Stomach smooth muscle (tissue), 2 donors: ENCODE results near the gene MAP3K2.

Source experiments
- H3K27ac ChIP-seq: one replicate; pipeline ENCODE4 v1.7.0; 2013; ENCODE audit warnings: mild to moderate bottlenecking, low read length, inconsistent platforms
- H3K27me3 ChIP-seq, 2 donors: one replicate each; pipeline ENCODE4 v1.7.0; 2013; ENCODE audit warnings: low read length in 2 of 2; ENCODE audit not compliant: insufficient read depth in 2 of 2, control insufficient read depth in 1 of 2
- H3K36me3 ChIP-seq, 2 donors: one replicate each; pipeline ENCODE4 v1.7.0; 2013; ENCODE audit warnings: low read length in 2 of 2; ENCODE audit not compliant: control insufficient read depth in 2 of 2, insufficient read depth in 2 of 2
- H3K4me1 ChIP-seq: one replicate; pipeline ENCODE4 v1.7.0; 2013; ENCODE audit warnings: low read length; ENCODE audit not compliant: control insufficient read depth, insufficient read depth
- H3K4me3 ChIP-seq, 2 donors: one replicate each; pipeline ENCODE4 v1.7.0; 2013; ENCODE audit warnings: low read length in 2 of 2
- H3K9ac ChIP-seq, 2 donors: one replicate each; pipeline ENCODE4 v1.7.0; 2013; ENCODE audit warnings: low read length in 2 of 2, mild to moderate bottlenecking in 1 of 2
- H3K9me3 ChIP-seq, 2 donors: one replicate each; pipeline ENCODE4 v1.7.0; 2013; ENCODE audit warnings: low read length in 2 of 2; ENCODE audit not compliant: control insufficient read depth in 2 of 2
- donor health status: healthy.
- donor health status: Pancreatic carcinoma.

MAP3K2 gene

GRCh38 chr2:127256866-127257265, 130.9 kb downstream of the MAP3K2 start:
- Histone ChIP-seq H3K27ac (no peak overlapping the region), H3K36me3 (peaks cover 35 to 44% of the 10 kb centered on the region in 2 donors), H3K9ac (no peak overlapping the region), H3K27me3 (no peaks in the 10 kb centered on the region), H3K4me1 (no peaks in the 10 kb centered on the region), H3K9me3 (no peaks in the 10 kb centered on the region), H3K4me3 (no peak overlapping the region)

- H3K9ac ChIP-seq, result no peak overlapping the region
- H3K4me3 ChIP-seq, result no peak overlapping the region
- H3K27me3 ChIP-seq, result no peaks in the 10 kb centered on the region
- no peaks in the 10 kb centered on the region for H3K9me3 ChIP-seq
- H3K36me3 ChIP-seq, result peaks cover 33 to 43% of the 10 kb centered on the region in 2 donors
- no peaks in the 10 kb centered on the region for H3K4me1 ChIP-seq
- no peak overlapping the region for H3K27ac ChIP-seq
Observed at GRCh38 chr2:127256381-127256780, 131.4 kb downstream of the MAP3K2 start.

- Histone ChIP-seq H3K27me3 (no peaks in the 10 kb centered on the region), H3K4me1 (no peaks in the 10 kb centered on the region), H3K4me3 (no peak overlapping the region), H3K9ac (no peak overlapping the region), H3K36me3 (peaks cover 26 to 37% of the 10 kb centered on the region in 2 donors), H3K27ac (no peak overlapping the region), H3K9me3 (no peaks in the 10 kb centered on the region)
Observed at GRCh38 chr2:127255721-127256120, 132.1 kb downstream of the MAP3K2 start.

GRCh38 chr2:127255146-127255545, 132.6 kb downstream of the MAP3K2 start:
- Histone ChIP-seq H3K9ac (no peak overlapping the region), H3K4me1 (no peaks in the 10 kb centered on the region), H3K9me3 (no peaks in the 10 kb centered on the region), H3K27me3 (no peaks in the 10 kb centered on the region), H3K4me3 (no peak overlapping the region), H3K36me3 (peaks cover 20 to 31% of the 10 kb centered on the region in 2 donors), H3K27ac (no peak overlapping the region)

GRCh38 chr2:127254386-127254981, 133.3 kb downstream of the MAP3K2 start:
- H3K9me3 ChIP-seq, result no peaks in the 10 kb centered on the region
- peaks cover 14 to 26% of the 10 kb centered on the region in 2 donors for H3K36me3 ChIP-seq
- no peak overlapping the region for H3K27ac ChIP-seq
- no peaks in the 10 kb centered on the region for H3K4me1 ChIP-seq
- no peak overlapping the region for H3K9ac ChIP-seq
- H3K27me3 ChIP-seq, result no peaks in the 10 kb centered on the region
- H3K4me3 ChIP-seq, result no peak overlapping the region
